K562 (cell line): ENCODE measurements around the gene FAM217B. TPM values are rescaled to one million over a fixed set of nuclear protein-coding genes. Genes with fewer than 3 reads are reported as not detected.

Source experiments
- ATAC-seq: fragments of 200-7000 bp; cut with Tn5 transposase; 3 replicates; pipeline ENCODE4 v1.9.1; 2020; ENCODE audit warnings: moderate library complexity
- BruUV-seq: library from RNA; stranded (reverse); fragments of 400-500 nt; replicated peaks from 2 replicates; lab custom pipeline; 2021; lab: Mats Ljungman, UMichigan
- CTCF ChIA-PET: fragments of 300-600 bp; formaldehyde crosslinking; extraction: SDS; loops from one replicate; lab custom pipeline; 2021; ENCODE audit warnings: low intra/inter-chr PET ratio; lab: Yijun Ruan, JAX
- POLR2A ChIA-PET: fragments of 300-600, 350-650 bp; sonication (Branson Sonifier 250); formaldehyde crosslinking; extraction: SDS; loops from one replicate; lab custom pipeline; 2021; ENCODE audit warnings: antibody characterized with exemption, inconsistent platforms; lab: Yijun Ruan, JAX
- DNase-seq, 4 experiments: peaks; one replicate each; pipeline versions ENCODE4 v3.0.0 to v3.0.0-alpha.2; 2011 to 2018; ENCODE audit warnings: low spot score in 3 of 4, mixed read lengths in 3 of 4; ENCODE audit errors: extremely low read depth in 1 of 4
- FAIRE-seq: peaks from 2 replicates; lab custom pipeline; 2011; peaks lifted over from hg19 to GRCh38; lab: Jason Lieb, UNC
- H2AFZ ChIP-seq: 2 replicates; pipeline ENCODE4 v1.6.0; 2011; ENCODE audit warnings: low read depth, low read length, control low read depth, inconsistent platforms
- H3K27ac ChIP-seq: fragments of 200-600 bp; 3 replicates; pipeline ENCODE4 v1.8.0; 2011; ENCODE audit warnings: low read depth, mild to moderate bottlenecking, control low read depth, inconsistent platforms, low read length, moderate library complexity, mixed read lengths; ENCODE audit errors: extremely low read depth
- H3K27me3 ChIP-seq, 2 experiments: fragments of 300-600 bp in 1 of 2; 2 replicates in 1 of 2; 3 replicates in 1 of 2; pipeline versions ENCODE4 v1.6.0 to v1.8.0; 2011; ENCODE audit warnings: inconsistent platforms in 2 of 2, low read length in 2 of 2, mild to moderate bottlenecking in 1 of 2, mixed read lengths in 1 of 2, moderate library complexity in 1 of 2; ENCODE audit not compliant: control insufficient read depth in 2 of 2, insufficient read depth in 2 of 2
- H3K36me3 ChIP-seq: fragments of 300-600 bp; 3 replicates; pipeline ENCODE4 v1.8.0; 2011; ENCODE audit warnings: mild to moderate bottlenecking, low read length, inconsistent platforms; ENCODE audit not compliant: control insufficient read depth, insufficient read depth
- H3K4me1 ChIP-seq, 2 experiments: fragments of 200-600 bp in 1 of 2; replicated peaks in 1 of 2; 2 replicates in 1 of 2; 3 replicates in 1 of 2; pipeline versions ENCODE4 v1.5.1 to v1.8.0; 2011; ENCODE audit warnings: inconsistent platforms in 2 of 2, low read length in 2 of 2, mild to moderate bottlenecking in 1 of 2, mixed read lengths in 1 of 2, moderate library complexity in 1 of 2; ENCODE audit not compliant: control insufficient read depth in 2 of 2, insufficient read depth in 2 of 2
- H3K4me2 ChIP-seq: 2 replicates; pipeline ENCODE4 v1.6.1; 2011; ENCODE audit warnings: low read length, control low read depth, inconsistent platforms, mixed read lengths; ENCODE audit not compliant: insufficient read depth
- H3K4me3 ChIP-seq: fragments of 200-600 bp; sonication (generic), shearing (Covaris generic); 2 replicates; pipeline ENCODE4 v1.5.1; 2016; ENCODE audit warnings: control low read depth, inconsistent platforms
- H3K79me2 ChIP-seq: fragments of 200-600 bp; 3 replicates; pipeline ENCODE4 v1.8.0; 2011; ENCODE audit warnings: low read length, inconsistent platforms; ENCODE audit not compliant: control insufficient read depth, insufficient read depth
- H3K9ac ChIP-seq, 2 experiments: 2 replicates each; pipeline versions ENCODE4 v1.6.0 to v1.6.1; 2011; ENCODE audit warnings: low read depth in 2 of 2, low read length in 2 of 2, control low read depth in 1 of 2, inconsistent platforms in 1 of 2, mild to moderate bottlenecking in 1 of 2, mixed read lengths in 1 of 2; ENCODE audit not compliant: insufficient read depth in 1 of 2
- H3K9me1 ChIP-seq: one replicate; pipeline ENCODE4 v1.6.0; 2011; ENCODE audit warnings: inconsistent platforms, mild to moderate bottlenecking, low read length, moderate library complexity; ENCODE audit not compliant: control insufficient read depth, insufficient read depth
- H3K9me3 ChIP-seq: replicated peaks from 2 replicates; pipeline ENCODE4 v1.5.1; 2011; ENCODE audit warnings: low read depth, low read length, inconsistent platforms; ENCODE audit not compliant: control insufficient read depth, insufficient read depth
- H4K20me1 ChIP-seq: replicated peaks from 2 replicates; pipeline ENCODE4 v1.6.1; 2011; ENCODE audit warnings: low read length, inconsistent platforms, mixed read lengths; ENCODE audit not compliant: control insufficient read depth, insufficient read depth
- BMI1 ChIP-seq: fragments of 150-350 bp; IDR thresholded peaks from 2 replicates; pipeline ENCODE4 v1.6.1; 2014; ENCODE audit warnings: low read length
- CHD2 ChIP-seq: IDR thresholded peaks from 2 replicates; pipeline ENCODE4 v1.6.1; 2011; ENCODE audit warnings: low read depth, low read length
- ELF2 ChIP-seq: fragments of 250-450 bp; sonication (Bioruptor Pico); IDR thresholded peaks from 2 replicates; pipeline ENCODE4 v1.5.0; 2021; ENCODE audit warnings: mild to moderate bottlenecking
- HNRNPK ChIP-seq: fragments of 200-400 bp; formaldehyde crosslinking; IDR thresholded peaks from one replicate; pipeline ENCODE4 v1.6.1; 2018; ENCODE audit warnings: mild to moderate bottlenecking, low read depth, low read length; ENCODE audit not compliant: poor library complexity, severe bottlenecking
- NCOA6 ChIP-seq: fragments of 450-650 bp; IDR thresholded peaks from 2 replicates; pipeline ENCODE4 v1.6.1; 2017; ENCODE audit warnings: mild to moderate bottlenecking
- NFIC ChIP-seq: fragments of 450-650 bp; IDR thresholded peaks from 2 replicates; pipeline ENCODE4 v1.6.1; 2017; ENCODE audit warnings: mild to moderate bottlenecking, inconsistent platforms
- RFX7 ChIP-seq: fragments of 250-450 bp; sonication (Bioruptor Pico); IDR thresholded peaks from 2 replicates; pipeline ENCODE4 v1.5.1; 2021; ENCODE audit warnings: mild to moderate bottlenecking
- STAT5A ChIP-seq: IDR thresholded peaks from 2 replicates; pipeline ENCODE4 v1.6.1; 2012; ENCODE audit warnings: low read length, inconsistent platforms, borderline replicate concordance
- U2AF2 ChIP-seq: fragments of 200-400 bp; formaldehyde crosslinking; optimal IDR thresholded peaks from 2 replicates; pipeline ENCODE3; 2017; ENCODE audit warnings: low read depth, mild to moderate bottlenecking, low read length
- ZSCAN29 ChIP-seq: fragments of 450-650 bp; IDR thresholded peaks from 2 replicates; pipeline ENCODE4 v1.6.1; 2017
- WGBS: fragments of 100-300 bp; shearing (Covaris generic); methylation state at CpG from one replicate; pipeline ENCODE4 v1.1.6; 2016; ENCODE audit warnings: low coverage, mixed read lengths; ENCODE audit not compliant: insufficient coverage; ENCODE audit errors: missing lambda C conversion rate; 5-methylcytosine and 5-hydroxymethylcytosine counted together
- in situ Hi-C: fragments of 300-500 bp; cut with MboI; formaldehyde crosslinking; loops from 4 replicates; pipeline ENCODE4 v1.15.0; 2018; ENCODE audit warnings: inconsistent platforms, mixed read lengths
- intact Hi-C: fragments of 100-400 bp; cut with micrococcal nuclease; formaldehyde crosslinking; loops from 2 replicates; pipeline ENCODE4 v1.14.2; 2022
- polyA plus RNA-seq, 8 experiments: library from polyadenylated mRNA; depleted of rRNA in 4 of 8; stranded (reverse) in 5 of 8; unstranded in 3 of 8; fragments of >200 nt; fragmentation: Nextera tagmentation in 2 of 8; fragmentation: Illumina TruSeq in 1 of 8; extraction: Ambion mirVana in 2 of 8; extraction: Trizol in 1 of 8; gene quantifications; 2 replicates each; pipeline versions ENCODE4 v1.2.1 to v1.2.3, GENCODE V29; 2011 to 2014; ENCODE audit warnings: inconsistent platforms in 1 of 8, missing spikeins in 1 of 8
- total RNA-seq, 7 experiments: library from RNA; depleted of rRNA in 6 of 7; stranded (reverse); fragments of >200 nt in 6 of 7; fragmentation: Illumina TruSeq in 2 of 7; extraction: Trizol in 2 of 7; gene quantifications; 2 replicates each; pipeline versions ENCODE4 v1.2.1 to v1.2.3, GENCODE V29; 2011 to 2021; ENCODE audit warnings: low replicate concordance in 1 of 7

FAM217B gene
- total and polyA plus RNA-seq, 9 of the 15 experiments (the other 6 are each of a cell fraction or from before 2014, with no cell fraction given), result 4.8 to 11.4 (median 6.9) TPM

GRCh38 chr20:59988141-59988540, 48.0 kb downstream of the FAM217B start:
- no peak for FAIRE-seq
- BruUV-seq, result no TSS peak

GRCh38 chr20:59992526-59993084, 52.4 kb downstream of the FAM217B start:
- no TSS peak for BruUV-seq
- WGBS, result 4% methylated on average over 4 of the region's 4 CpGs
- Histone ChIP-seq H3K4me3 (no peak overlapping the region), H3K4me1 (no peaks in the 10 kb centered on the region; a peak in 1 of 5 replicates), H3K9ac (no peak overlapping the region), H3K79me2 (no peaks in the 10 kb centered on the region), H3K9me3 (no peaks in the 10 kb centered on the region), H2AFZ (no peak overlapping the region), H3K36me3 (no peaks in the 10 kb centered on the region), H3K27me3 (peaks cover 4 to 5% of the 10 kb centered on the region in 2 experiments; a peak in 4 of 5 replicates), H4K20me1 (no peaks in the 10 kb centered on the region), H3K4me2 (no peak overlapping the region), H3K9me1 (no peaks in the 10 kb centered on the region), H3K27ac (no peak overlapping the region)
- ATAC-seq (no peak), FAIRE-seq (no peak), DNase-seq (no peak)
- in situ Hi-C loops (no loop called here), intact Hi-C loops (no loop called here)
- ChIA-PET POLR2A (no interaction called here), CTCF (no interaction called here)
- no peak for TF ChIP-seq CHD2
- TF ChIP-seq ELF2 (CRISPR knock-in tag), result no peak
- no peak for TF ChIP-seq BMI1
- no peak for TF ChIP-seq HNRNPK
- TF ChIP-seq ZSCAN29, result no peak
- no peak for TF ChIP-seq RFX7 (CRISPR knock-in tag)
- TF ChIP-seq U2AF2, result no peak
- no peak for TF ChIP-seq NCOA6

More at GRCh38 chr20:59988141-59988540, 48.0 kb downstream of the FAM217B start:
- Histone ChIP-seq H4K20me1 (no peaks in the 10 kb centered on the region), H3K9ac (no peak overlapping the region), H3K4me1 (peaks cover 0 to 7% of the 10 kb centered on the region in 2 experiments; a peak in 2 of 5 replicates), H3K79me2 (no peaks in the 10 kb centered on the region), H3K9me1 (no peaks in the 10 kb centered on the region), H3K27ac (no peak overlapping the region), H2AFZ (no peak overlapping the region), H3K27me3 (peaks cover 4 to 5% of the 10 kb centered on the region in 2 experiments; a peak in 4 of 5 replicates), H3K4me3 (no peak overlapping the region), H3K9me3 (no peaks in the 10 kb centered on the region), H3K4me2 (no peak overlapping the region), H3K36me3 (no peaks in the 10 kb centered on the region)
- POLR2A ChIA-PET, result no interaction called here
- intact Hi-C loops, result no loop called here
- DNase-seq, result no peak
- no peak for TF ChIP-seq STAT5A
- peak; percentile 39; the same call in 1 of the 2 replicates for TF ChIP-seq NFIC
- in situ Hi-C loops, result no loop called here
- ATAC-seq, result no peak
- WGBS, result 2% methylated on average over 5 of the region's 5 CpGs
- CTCF ChIA-PET, result no interaction called here
